HG02970 (cell line): Measurements from ENCODE around the gene CDIP1.
A peak's percentile ranks its signal among the peaks of the same experiment; 100 is the strongest.
"Not testable (repeated sequence)": the region's sequence is repeated elsewhere in the genome, so short reads cannot be mapped to it uniquely, and the experiment has no call there.

Experiments
- ATAC-seq: cut with Tn5 transposase; IDR thresholded peaks from one replicate; pipeline ENCODE4 v1.9.1; 2021; ENCODE audit warnings: mild to moderate bottlenecking, moderate library complexity, moderate number of reproducible peaks; ENCODE audit not compliant: unreplicated experiment, low FRiP score

CDIP1 gene

DNA sequence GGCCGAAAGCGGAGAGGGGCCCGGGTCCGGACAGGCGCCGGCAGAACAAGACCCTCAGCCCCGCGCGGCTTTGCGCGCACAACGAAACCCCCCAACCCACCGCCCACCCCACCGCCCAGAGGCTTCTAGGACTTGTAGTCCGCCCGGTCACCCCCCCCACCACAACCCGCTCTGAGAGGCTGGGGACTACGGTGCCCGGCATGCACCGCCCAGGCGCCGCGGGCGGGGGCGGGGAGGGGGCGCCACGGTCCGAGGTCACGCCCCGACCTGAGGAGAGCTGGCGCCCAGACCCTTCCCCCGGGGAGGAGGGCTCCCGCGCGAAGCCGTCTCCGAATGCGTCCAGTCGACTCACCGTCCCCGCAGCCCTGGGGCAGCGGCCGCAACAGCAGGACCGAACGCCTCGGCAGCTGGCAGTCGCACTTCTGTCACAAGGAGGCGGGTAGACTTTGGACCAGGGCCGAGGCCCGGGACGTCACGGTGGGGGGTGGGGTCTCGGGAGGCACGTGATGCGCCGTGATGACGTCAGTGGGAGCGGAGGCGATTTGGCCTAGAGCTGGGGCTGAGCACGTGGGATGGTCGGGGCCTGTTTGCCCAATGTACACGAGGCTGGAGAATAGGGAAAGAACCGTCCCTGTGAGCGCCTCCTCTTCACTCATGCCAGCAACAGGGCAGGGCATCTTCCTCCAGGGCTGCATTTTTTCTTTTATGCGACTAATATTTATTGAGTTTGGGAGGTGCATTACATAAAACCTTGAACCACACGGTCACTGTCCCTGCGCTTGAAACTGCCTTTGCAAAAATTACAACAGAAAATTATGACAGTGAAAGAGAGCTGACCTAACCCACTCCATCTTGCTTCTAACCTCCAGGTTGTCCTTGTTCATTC, at the start of gene CDIP1:
Gene CDIP1 (minus strand): TSS at position 424 of the 886 bp plus-strand sequence. CDS start 24,643 bp downstream, outside the sequence.
- peak; percentile 74 for ATAC-seq

DNA sequence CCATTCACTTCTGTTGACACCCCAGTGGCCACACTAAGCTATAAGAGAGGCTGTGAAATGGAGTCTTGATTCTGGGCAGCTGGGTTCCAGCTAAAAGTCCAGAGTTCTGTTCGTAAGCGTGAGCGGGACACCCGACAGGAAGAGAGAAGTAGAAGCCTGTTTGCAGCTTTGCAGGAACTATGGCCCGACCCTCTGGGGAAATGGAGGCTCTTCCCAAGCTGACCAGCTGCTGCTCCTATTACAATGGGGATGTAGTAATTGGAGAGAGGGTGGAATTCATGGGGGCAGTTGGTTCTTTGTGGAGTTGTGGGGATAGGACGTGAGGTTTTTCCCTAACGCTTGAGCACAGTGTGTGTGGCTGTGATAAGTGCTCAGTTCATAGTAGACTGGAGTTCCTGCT, 47.7 kb upstream of the CDIP1 start:
- ATAC-seq: no peak

DNA sequence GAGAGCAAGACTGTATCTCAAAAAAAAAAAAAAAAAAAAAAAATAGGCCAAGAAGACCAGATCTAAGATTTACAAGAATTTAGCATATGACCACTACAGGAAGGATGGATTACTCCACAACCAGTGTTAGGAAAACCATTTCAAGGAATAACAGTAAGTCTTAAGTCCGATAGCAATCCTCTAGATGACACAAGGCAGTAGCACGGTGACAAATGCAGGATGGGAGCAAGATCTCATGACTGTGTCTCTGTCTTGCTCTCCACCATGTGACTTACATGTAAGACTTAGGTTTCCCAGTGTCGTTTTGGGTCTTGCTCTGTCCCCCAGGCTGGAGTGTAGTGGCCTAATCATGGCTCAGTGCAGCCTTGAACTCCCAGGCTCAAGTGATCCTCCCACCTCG, 45.3 kb upstream of the CDIP1 start:
- ATAC-seq: no peak

DNA sequence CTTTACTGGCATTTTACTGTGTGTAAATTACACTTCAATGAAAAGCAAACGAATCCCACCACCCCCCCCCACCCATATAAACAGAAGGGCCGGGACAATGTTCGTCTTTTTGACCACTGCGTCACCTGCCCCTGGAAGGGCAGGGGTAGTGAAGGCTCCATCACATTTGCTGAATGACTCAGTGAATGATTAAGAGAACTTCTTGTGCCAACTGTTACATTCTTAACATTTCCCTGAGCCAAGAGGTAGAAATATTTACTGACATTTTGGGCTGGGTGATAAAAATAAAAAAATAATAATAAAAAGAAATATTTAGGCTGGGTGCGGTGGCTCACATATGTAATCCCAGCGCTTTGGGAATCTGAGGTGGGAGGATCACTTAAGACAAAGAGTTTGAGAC, 41.7 kb upstream of the CDIP1 start:
- no peak for ATAC-seq

DNA sequence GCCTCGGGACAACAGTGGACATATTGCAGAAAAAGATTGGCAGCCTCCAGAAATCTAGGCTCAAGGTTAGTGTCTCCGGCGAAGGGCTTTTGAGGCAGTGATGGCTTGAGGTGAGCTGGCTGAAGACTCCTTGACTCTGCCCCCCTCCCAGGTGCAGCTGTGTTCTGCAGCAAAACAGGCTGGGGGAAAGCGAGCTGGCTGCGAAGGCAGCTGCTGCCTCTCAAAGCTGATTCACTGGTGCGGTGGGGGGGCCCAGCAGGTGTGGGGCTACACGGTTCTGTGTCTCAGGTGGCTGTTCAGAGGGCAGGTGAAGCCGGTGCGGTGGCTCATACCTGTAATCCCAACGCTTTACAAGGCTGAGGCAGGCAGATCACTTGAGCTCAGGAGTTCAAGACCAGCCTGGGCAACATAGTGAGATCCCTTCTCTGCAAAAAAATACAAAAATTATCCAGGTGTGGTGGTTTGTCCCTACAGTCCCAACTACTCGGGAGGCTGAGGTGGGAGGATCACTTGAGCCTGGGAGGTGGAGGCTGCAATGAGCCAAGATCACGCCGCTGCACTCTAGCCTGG, 40.5 kb upstream of the CDIP1 start:
- no peak for ATAC-seq

DNA sequence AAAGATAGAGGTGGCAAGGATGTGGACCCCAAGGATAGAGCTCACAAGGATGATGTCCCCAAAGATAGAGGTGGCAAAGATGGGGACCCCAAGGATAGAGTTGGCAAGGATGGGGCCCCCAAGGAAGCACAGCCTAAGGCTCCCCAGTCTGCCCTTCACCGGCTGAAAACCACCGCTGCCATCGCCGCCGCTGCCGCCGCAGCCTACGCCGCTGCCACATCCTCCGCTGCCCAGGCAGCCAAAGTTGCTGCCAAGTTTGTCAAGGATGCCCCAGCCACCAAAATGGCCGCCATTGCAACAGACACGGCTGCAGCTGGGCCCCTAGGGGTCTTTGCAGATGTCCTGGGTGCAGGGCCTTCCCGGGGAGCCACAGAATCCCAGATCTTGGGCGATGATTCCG, 37.4 kb upstream of the CDIP1 start:
- no peak for ATAC-seq

DNA sequence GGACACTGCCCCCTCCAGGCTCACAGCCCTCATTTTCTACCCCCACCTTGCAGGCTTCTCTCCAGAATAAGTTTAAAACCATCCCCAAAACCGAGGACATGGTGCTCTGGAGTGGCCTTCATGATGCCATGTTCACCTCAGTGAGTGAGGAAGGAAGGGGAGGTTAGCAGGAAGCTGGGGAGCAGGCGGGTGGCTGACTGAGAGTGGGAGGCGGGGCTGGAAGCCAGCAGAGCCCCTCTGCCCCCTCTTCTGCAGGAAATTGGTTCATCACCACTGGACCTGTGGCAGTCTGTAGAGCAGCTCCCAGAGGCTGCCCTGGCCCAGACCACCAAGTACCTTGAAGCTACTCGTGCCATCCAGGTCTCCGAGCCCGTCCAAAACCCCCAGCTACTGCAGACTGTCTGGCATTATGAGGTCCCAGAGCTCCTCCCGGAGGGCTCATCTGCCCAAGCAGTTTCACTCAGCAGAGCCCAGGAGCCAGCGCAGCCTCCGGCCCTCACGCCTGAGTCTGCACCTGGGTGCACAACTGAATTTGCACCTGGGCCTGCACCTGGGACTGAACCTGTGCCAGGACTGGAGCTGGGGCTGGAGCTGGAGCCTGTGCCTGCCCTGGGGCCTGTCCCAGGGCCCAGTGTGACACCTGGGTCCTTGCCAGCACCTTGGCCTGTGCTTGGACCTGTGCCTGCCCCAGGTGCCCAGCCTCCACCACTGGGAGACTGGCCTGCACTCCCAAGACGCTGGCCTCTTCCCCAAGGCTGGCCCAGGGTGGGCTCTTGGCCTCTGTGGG, 36.5 kb upstream of the CDIP1 start:
- no peak for ATAC-seq

DNA sequence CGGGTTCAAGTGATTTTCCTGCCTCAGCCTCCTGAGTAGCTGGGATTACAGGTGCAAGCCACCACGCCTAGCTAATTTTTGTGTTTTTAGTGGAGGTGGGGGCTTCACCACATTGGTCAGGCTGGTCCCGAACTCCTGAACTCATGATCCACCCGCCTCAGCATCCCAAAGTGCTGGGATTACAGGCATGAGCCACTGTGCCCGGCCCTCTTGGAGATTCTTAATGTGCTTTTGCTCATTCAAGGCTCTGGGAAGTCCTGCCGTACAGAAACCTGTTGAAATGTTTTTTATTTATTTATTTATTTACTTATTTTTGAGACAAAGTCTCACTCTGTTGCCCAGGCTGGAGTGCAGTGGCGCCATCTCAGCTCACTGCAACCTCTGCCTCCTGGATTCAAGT, 35.4 kb upstream of the CDIP1 start:
- ATAC-seq: not testable (repeated sequence)

DNA sequence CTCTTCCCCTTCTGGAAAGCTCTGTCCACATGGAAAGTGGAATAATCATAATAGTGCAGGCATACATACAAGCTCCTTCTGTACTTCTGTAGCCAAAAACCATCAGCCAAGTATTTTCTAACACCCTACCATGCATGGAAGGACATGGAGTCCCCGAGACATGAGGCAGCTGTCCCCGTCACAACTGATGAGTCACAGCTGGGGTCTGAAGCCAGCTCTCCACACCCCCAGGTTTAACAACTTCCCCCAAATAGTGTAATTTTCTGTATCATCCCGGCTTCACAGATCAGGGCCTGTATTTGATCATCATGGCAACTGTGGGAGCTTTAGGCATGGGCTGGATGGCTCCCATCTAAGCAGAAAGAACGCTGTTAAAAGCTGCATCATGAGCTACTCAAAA, 34.1 kb upstream of the CDIP1 start:
- ATAC-seq: no peak

DNA sequence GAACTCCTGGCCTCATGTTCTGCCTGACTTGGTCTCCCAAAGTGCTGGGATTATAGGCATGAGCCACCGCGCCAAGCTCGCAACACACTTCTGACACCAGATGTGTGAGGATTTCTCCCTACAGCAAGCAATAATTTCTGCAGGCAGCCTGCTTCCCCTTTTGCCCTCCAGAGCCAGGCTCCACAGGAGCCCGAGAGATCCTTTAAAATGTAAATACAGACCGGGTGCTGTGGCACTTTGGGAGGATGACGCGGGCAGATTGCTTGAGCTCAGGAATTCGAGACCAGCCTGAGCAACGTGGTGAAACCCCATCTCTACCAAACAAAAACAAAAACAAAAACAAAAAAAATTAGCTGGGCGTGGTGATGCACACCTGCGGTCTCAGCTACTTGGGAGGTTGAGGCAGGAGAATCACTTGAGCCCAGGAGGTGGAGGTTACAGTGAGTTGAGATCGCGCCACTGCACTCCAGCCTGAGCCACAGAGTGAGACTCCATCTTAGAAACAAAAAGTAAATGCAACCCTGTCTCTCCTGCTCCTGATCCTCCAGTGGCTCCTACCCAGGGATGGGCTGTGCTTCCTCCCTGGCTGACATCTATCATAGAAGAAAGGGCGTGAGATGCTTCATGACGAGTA, 32.2 kb upstream of the CDIP1 start:
- ATAC-seq: no peak

DNA sequence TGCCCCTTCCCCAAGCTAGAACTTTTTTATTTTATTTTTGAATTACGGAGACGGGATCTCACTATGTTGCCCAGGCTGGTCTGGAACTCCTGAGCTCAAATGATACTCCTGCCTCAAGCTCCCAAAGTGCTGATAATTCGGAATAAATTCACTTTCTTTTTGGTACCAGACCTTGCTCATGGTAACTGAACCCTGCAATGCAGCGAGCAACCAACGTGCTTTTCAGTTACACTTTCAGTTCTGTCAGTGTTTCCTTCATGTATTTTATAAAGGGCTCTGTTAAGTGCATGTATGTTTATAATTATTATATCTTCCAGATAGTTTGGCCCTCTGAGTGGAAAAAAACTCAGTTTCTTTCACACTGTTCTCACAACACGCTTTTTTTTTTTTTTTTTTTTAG, 31.5 kb upstream of the CDIP1 start:
- no peak for ATAC-seq

DNA sequence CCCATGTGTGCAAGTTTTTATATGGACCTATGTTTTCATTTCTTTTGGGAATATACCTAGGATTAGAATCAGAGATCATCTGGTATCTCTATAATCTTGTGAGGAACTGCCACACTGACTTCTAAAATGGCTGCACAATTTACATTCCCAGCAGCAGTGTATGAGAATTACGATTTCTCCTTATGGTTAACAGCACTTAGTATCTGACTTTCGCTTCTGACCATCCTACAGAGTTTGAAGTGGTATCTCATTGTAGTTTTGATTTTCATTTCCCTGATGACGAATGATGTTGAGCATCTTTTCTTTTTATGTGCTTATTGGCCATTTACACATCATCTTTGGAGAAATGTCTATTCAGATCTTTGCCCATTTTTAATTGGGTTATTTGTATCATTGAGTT, 27.6 kb upstream of the CDIP1 start:
- ATAC-seq: no peak

DNA sequence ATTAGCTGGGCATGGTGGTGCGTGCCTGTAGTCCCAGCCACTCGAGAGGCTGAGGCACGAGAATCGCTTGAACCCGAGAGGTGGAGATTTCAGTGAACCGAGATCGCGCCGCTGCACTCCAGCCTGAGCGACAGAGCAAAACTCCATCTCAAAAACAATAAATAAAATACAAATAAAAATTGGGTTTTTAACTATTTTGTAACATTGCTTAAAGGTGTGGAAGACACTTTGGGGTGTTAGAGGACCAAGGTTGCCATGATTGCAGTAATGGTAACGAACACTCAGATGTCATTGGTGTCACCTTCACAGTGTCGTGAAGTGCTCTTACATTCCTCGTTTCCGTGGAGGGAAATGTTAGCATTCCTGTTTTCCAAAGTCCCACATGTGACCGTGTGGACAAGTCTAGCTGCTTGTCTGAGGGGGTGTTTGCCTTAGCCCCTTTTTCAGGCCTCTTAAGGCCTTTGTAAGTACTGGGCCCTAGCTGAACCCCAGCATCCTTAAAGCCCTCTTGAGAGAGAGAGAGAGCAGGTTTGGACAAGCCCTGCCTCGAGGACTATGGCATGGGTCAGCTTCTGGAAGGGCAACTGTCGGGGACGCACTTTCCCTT, 26.2 kb upstream of the CDIP1 start:
- no peak for ATAC-seq

DNA sequence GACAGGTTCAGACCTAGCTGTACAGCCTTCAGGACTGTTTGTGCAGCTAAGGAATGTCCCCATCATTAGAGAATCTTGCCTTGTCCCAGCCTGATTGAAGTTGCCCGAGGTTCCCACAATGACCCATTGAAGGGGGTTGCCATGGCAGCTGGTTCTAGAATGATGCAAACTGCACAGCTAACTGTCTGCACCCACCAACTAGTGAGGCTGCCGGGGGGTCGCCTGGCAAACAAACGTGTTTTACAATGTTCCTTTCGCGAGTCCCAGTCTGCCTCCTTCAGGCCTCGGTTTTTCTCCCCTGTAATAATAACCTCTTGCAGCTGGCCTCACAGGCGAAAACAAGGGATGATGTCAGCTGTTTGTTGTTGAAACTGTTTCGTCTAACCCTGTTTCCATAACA, 23.0 kb upstream of the CDIP1 start:
- no peak for ATAC-seq

DNA sequence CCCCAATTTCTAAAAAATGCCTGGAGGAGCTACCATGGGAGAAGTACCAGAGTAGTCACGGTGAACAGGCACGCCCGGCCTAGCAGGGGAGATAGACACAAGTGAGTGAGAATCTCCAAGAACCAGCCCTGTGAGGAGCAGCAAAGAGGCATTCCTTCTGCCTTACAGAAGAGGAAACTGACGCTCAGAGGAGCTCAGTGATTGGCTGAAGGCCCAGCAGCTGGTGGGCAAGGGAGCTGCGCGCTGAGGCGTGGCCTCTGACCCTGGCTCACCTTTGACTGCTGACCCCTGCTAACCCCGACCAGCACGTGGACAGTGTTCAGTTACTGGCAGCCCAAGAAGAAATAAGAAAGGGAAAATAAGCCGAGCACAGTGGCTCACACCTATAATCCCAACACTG, 19.4 kb upstream of the CDIP1 start:
- no peak for ATAC-seq

DNA sequence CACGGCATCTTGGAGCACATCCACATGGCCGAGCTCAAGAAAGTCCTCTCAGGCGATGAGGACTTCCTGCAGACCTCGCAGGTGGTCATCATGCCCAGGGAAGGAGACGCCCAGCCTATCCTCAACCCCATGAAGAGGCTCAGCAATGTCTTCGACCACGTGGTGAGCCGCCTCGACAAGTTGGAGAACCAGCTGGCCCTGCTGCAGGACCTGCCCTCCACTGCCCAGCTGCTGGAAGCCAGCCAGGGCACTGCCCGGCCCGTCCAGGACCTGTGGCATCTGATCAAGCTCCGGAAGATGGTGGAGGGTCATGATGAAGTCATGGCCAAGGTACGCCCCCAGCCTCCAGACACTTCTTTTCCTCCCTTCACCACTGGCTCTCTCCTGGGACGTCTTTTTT, 18.0 kb upstream of the CDIP1 start:
- no peak for ATAC-seq

DNA sequence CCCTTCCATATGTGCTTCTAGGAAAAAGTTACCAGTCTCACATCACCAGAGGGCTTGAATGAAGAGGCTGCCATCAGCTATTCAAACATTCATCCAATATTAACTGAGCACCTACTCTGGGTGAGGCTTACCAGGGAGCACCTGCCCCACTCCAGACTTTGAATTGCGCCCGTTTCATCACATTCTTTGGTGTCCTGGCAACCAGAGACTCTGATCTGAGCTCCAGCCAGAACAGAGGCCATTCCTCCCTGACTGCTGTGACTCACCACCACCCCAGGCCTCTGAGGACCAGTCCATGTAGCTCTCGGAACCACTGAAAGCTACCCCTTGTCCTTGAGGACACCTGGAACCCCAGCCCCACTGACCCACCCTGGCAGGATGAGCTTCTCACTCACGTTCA, 17.5 kb upstream of the CDIP1 start, which contains the start of gene C16orf96:
Gene C16orf96 (plus strand): TSS at position 229 of the 400 bp plus-strand sequence. CDS start 150 bp downstream, at position 379.
- ATAC-seq: no peak

DNA sequence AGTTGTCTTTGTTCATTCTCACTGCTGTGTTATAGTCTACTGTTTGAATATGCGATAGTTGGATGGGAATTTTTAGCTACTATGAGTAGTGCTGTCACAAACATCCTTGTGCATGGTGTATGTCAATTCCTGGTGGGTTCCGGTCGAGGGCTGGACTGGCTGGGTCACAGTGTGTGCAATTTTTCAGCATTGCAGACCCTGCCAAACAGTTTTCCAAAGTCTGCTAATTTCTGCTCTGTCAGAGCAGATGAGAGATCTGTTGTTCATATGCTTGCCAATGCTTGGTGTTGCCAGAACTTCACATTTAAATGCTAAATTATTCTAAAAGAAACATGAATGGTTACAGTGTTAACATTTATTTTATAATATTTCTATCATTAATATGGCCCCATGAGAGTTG, 14.0 kb upstream of the CDIP1 start:
- ATAC-seq: no peak

DNA sequence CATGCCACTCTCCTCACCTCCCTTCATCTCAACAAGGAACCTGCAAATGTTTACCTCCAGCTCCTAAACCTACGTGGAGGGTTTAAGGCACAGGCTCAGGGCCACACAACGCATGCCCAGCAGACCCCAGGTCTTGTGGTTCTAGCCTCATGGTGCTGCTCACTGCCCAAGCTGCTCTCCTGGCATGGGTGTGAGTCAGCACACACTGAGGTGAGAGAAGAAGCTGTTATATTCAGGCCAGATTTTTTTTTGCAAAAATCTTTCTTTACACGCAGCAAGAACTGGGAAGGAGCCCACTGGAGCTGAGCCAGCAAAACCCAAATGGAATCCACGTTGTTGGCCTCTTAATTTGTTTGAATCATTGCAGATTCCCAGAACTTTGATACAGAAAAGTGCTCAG, 12.0 kb upstream of the CDIP1 start:
- no peak for ATAC-seq

DNA sequence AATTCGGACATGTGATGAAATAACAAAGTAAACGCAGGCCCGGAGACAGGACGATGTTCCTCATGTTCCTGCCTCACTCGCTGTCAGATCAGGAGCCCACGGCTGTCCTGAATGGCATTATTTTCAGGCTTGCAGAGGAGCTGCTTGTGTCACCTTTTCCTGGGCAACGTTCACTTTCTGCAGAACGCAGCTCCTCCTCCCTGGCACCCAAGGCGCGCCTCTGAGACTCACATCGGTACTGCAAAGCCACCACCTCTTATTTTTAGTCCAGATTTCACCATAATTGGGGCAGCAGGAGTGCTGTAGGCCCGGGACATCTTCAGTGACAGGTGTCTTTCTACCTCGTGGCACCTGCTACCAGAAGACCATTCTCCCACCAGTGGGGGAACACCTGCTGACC, 9.6 kb upstream of the CDIP1 start:
- no peak for ATAC-seq
